GM18951 (cell line): ENCODE measurements around the gene UBE2E2.

Experiments
- POLR2A ChIP-seq: IDR thresholded peaks from 4 replicates; pipeline ENCODE4 v1.6.1; 2011; ENCODE audit warnings: mild to moderate bottlenecking; ENCODE audit not compliant: insufficient read length, insufficient read depth; ENCODE audit errors: extremely low read depth
- in situ Hi-C: fragments of 300-500 bp; cut with MboI; formaldehyde crosslinking; loops from one replicate; pipeline ENCODE4 v1.12.0; 2022; ENCODE audit warnings: low sequenced_read_pairs, mixed read lengths, inconsistent platforms; ENCODE audit not compliant: unreplicated experiment

The UBE2E2 gene

DNA sequence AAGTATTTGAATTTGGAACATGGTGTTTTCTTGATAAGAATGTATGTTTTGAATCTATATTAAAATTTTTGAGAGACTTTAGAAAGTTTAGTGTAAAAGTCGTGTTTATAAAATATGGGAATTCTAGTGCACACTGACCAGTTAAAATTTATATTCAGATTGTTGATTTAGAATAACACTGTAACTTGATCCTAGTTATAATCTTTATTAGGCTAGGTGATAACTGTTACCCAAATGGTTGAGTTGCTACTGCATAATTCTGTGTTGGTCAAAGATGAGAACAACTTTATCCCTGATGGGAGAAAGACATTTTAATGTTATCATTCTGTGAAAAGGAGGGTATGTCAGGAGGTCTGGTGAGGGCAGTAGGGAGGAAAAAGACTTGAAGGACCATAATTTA, 249.3 kb downstream of the UBE2E2 start:
- no peak for TF ChIP-seq POLR2A
- in situ Hi-C loops, result no loop called here

DNA sequence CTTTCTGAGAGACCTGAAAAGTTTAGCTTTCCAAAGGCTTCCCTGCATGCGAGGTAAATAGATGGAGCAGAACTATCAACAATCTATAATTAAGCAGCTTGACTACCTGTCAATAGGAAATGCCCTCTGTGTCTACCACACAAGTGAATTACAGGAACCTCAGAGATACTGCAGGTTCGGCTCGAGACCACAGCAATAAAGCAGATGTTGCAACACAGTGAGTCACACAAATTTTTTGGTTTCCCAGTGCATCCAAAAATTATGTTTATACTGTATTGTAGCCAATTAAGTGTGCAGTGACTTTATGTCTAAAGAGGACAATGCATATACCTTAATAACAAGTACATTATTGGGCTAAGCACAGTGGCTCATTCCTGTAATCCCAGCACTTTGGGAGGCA, 252.0 kb downstream of the UBE2E2 start:
- no peak for TF ChIP-seq POLR2A
- in situ Hi-C loops, result no loop called here

DNA sequence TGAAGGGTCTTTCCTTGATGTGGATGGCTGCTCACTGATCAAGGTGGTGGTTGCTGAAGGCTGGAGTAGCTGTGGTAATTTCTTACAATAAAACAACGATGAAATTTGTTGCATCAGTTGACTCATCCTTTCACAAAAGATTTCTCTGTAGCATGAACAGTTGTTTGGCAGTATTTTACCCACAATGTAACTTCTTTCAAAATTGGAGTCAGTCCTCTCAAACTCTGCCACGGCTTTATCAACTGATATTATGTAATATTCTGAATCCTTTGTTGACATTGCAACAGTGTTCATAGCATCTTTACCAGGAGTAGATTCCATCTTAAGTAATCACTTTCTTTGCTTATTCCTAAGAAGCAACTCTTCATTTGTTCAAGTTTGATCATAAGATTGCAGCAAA, 252.6 kb downstream of the UBE2E2 start:
- in situ Hi-C loops, result no loop called here
- no peak for TF ChIP-seq POLR2A

GRCh38 chr3:23457697-23458096, 254.6 kb downstream of the UBE2E2 start:
- in situ Hi-C loops, result no loop called here
- TF ChIP-seq POLR2A, result no peak

DNA sequence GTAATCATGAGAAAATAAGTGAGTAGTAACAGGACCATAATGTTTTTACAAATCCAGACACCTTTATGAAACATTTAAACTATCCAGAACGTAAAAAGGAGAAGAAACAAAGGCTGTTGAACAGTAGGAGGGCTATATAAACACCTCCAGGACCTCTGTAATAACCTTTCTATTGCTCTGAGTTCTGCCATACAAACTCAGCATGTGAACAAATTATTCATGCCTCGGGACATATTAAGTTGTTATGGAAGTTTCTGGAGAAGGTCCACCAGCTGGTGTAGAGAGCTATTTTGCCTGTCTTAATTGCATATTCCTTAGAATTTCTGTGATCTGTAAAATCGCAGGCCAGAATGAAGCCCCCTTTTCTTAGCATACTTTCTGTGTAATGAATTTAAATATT, 256.3 kb downstream of the UBE2E2 start:
- in situ Hi-C loops, result no loop called here
- no peak for TF ChIP-seq POLR2A

GRCh38 chr3:23459889-23460546, 256.9 kb downstream of the UBE2E2 start:
- in situ Hi-C loops, result no loop called here
- TF ChIP-seq POLR2A, result no peak

DNA sequence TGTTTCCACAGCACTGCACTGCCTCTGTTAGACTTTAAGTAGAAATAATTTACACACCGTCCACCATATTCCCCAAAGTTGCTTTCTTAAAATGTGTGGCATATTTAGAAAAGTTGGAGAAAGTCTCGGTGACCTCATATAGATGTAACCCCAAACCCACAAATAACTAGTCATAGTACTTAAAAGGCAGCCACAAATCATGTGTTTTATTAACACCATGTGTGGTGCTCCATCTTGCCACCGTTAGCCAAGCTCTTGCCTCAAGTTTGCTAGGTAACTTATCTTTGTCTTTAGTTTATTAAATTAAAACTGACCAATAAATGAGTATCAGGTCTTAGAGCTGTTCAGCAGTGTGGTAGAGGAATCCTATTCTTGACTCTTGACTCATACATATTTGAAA, 257.9 kb downstream of the UBE2E2 start:
- in situ Hi-C loops, result no loop called here
- TF ChIP-seq POLR2A, result no peak

DNA sequence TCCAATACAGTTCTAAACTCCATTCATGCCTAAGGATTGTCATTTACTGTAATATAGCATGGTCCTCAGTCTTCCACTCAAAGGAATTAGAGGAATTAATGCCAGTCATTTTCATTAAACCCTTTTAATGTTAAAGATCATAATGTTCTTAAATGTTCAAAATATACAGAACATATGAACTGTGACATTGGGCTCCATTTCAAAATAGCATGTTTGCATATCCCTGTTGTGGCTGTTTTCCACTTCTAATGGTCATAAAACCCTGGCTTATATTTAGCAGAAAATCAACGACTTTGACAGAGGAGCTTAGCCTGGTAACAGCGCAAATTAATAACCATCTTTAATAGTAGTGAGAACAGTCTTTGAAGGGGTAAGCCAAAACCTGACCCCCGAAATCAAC, 260.7 kb downstream of the UBE2E2 start:
- no peak for TF ChIP-seq POLR2A
- in situ Hi-C loops, result no loop called here

DNA sequence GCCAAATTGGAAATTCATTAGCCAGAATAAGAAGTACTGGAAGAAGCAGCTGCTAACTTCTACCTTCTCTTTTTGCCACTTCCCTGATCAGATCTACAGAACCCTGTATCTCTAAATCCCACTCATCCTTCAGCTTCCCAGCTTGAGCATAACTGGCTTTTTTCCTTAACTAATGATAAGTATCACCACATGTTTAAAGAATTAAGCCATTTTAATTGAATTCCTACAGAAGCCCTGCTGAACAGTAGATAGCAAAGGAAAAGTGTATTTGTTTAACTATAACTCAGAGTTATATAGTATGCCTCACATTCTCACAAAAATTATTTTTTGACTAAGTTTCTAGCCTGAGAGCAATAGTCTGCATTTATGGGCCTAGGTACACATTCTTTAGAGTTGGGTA, 262.4 kb downstream of the UBE2E2 start:
- TF ChIP-seq POLR2A, result no peak
- in situ Hi-C loops, result no loop called here

- no peak for TF ChIP-seq POLR2A
- in situ Hi-C loops, result no loop called here
Measured at GRCh38 chr3:23468203-23468602, 265.1 kb downstream of the UBE2E2 start.

- in situ Hi-C loops, result no loop called here
- TF ChIP-seq POLR2A, result no peak
Measured at GRCh38 chr3:23474580-23475357, 271.6 kb downstream of the UBE2E2 start.

DNA sequence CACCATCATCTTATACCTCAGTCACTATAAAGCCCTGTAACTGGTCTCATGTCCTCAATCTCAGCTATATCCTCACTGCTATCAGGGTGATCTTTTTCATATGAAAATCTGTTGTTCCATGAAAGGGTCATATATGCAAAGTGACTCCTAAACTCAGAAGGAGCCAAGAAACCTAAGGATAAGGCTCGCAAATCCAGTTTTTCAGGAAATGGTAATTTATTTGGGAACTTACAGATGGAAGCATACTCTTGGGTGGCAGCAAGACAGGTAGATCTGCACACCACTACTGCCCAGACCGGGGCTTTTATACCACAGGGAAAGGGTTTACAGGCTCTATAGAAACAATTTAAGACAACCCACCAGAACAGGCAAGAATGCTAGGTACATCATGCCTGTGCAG, 272.3 kb downstream of the UBE2E2 start:
- TF ChIP-seq POLR2A, result no peak
- in situ Hi-C loops, result no loop called here

DNA sequence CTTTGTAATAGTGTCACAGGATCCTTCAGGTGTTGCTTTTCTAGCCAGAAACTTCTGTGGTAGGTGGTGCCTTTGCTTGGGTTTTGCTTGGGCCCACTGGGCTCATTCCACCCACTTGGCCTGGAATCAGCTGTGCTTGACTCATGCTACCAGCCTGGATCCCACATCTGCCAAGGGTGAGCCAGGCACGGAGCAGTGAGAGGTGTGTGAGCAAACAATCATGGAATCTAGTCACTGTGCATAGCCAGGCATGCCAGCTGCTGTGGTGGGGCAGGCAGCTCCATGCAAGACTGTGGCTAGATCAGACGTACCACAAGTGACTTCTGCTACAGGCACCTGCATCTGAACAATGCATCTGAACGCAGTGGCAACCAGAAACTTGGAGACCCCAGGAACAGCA, 275.9 kb downstream of the UBE2E2 start:
- TF ChIP-seq POLR2A, result no peak
- in situ Hi-C loops, result no loop called here

GRCh38 chr3:23479615-23480328, 276.6 kb downstream of the UBE2E2 start:
- in situ Hi-C loops, result no loop called here

More at GRCh38 chr3:23479615-23480328, 276.6 kb downstream of the UBE2E2 start:
- no peak for TF ChIP-seq POLR2A
